Upper lobe of left lung (tissue), 6 donors: ENCODE results near the gene SMAP1. TPM values are rescaled to one million over a fixed set of nuclear protein-coding genes. Genes with fewer than 3 reads are reported as not detected.
A peak's percentile ranks its signal among the peaks of the same experiment; 100 is the strongest.

Experiments
- ATAC-seq, 2 donors: fragments of 200-7000 bp; cut with Tn5 transposase; one replicate each; pipeline ENCODE4 v1.9.1; 2022; ENCODE audit warnings: mild to moderate bottlenecking in 2 of 2, moderate library complexity in 2 of 2; ENCODE audit not compliant: low FRiP score in 2 of 2
- DNase-seq, 2 donors: peaks; one replicate each; pipeline ENCODE4 v3.0.0-alpha.2; 2019 to 2020
- H3K27ac ChIP-seq, 4 donors: fragments of 200-600 bp; sonication (generic); one replicate each; pipeline ENCODE4 v1.5.1; 2016 to 2019
- H3K27me3 ChIP-seq, 4 donors: fragments of 200-600 bp; sonication (generic); one replicate each; pipeline ENCODE4 v1.5.1; 2017 to 2019
- H3K36me3 ChIP-seq, 4 donors: fragments of 200-600 bp; sonication (generic); one replicate each; pipeline ENCODE4 v1.5.1; 2016 to 2019
- H3K4me1 ChIP-seq, 4 donors: fragments of 200-600 bp; sonication (generic); one replicate each; pipeline ENCODE4 v1.5.1; 2018 to 2019
- H3K4me3 ChIP-seq, 4 donors: fragments of 200-600 bp; sonication (generic); one replicate each; pipeline ENCODE4 v1.5.1; 2017 to 2019; ENCODE audit warnings: mild to moderate bottlenecking in 2 of 4, moderate library complexity in 1 of 4
- H3K9me3 ChIP-seq, 4 donors: fragments of 200-600 bp; sonication (generic); one replicate each; pipeline ENCODE4 v1.5.1; 2018 to 2019
- CTCF ChIP-seq, 6 experiments: fragments of 450-650 bp in 4 of 6; fragments of 200-600 bp in 2 of 6; sonication (generic) in 2 of 6; IDR thresholded peaks; one replicate each; pipeline ENCODE4 v1.5.1; 2016 to 2019; ENCODE audit warnings: antibody characterized with exemption in 6 of 6
- EP300 ChIP-seq, 4 donors: sonication (generic); formaldehyde crosslinking; IDR thresholded peaks; one replicate each; pipeline ENCODE4 v1.5.1; 2017; ENCODE audit warnings: antibody characterized with exemption in 4 of 4, control low read depth in 2 of 4
- POLR2A ChIP-seq, 4 donors: fragments of 450-650 bp; IDR thresholded peaks; one replicate each; pipeline ENCODE4 v1.5.1; 2016 to 2017; ENCODE audit warnings: antibody characterized with exemption in 4 of 4, mild to moderate bottlenecking in 2 of 4
- POLR2AphosphoS5 ChIP-seq, 2 donors: sonication (generic); formaldehyde crosslinking; IDR thresholded peaks; one replicate each; pipeline ENCODE4 v1.5.1; 2017; ENCODE audit warnings: antibody characterized with exemption in 2 of 2
- WGBS, 2 donors: methylation state at CpG; one replicate each; pipeline ENCODE4 v1.1.5; 2017 to 2018; 5-methylcytosine and 5-hydroxymethylcytosine counted together
- total RNA-seq, 6 donors: library from RNA; depleted of rRNA in 4 of 6; stranded (reverse); fragments of >200 nt in 4 of 6; gene quantifications; one replicate each; pipeline versions ENCODE4 v1.1.0 to v1.2.1, GENCODE V29; 2016 to 2021
- donor health status: DM: no; HTN: no; CAD: no; lungs with moderate emphysema.
- donor health status: DM: no; HTN: yes; CAD: no; lungs with severe emphysema.

The SMAP1 gene
- total RNA-seq, result 10 to 100 TPM; 16.3 to 34.4 (median 21.7) TPM

- Histone ChIP-seq H3K27me3 (no peaks in the 10 kb centered on the region), H3K36me3 (no peaks in the 10 kb centered on the region), H3K27ac (peak within 1 kb of the TSS; percentile 92 to 96 (median 94)), H3K4me1 (peaks cover 12 to 28% (median 23%) of the 10 kb centered on the region in 4 donors), H3K9me3 (no peaks in the 10 kb centered on the region), H3K4me3 (peak within 1 kb of the TSS; percentile 76 to 95 (median 84))
- ATAC-seq (peak; percentile 99), DNase-seq (peak; percentile 95 to 99)
- peak in 3 of 4 donors; percentile 60 to 92 (median 84) for TF ChIP-seq POLR2A (IDR thresholded peaks at IDR 0.05)
- TF ChIP-seq POLR2AphosphoS5 (IDR thresholded peaks at IDR 0.05), result peak; percentile 77 to 94
- peak in 3 of 6 experiments; percentile 6 to 41 (median 13) for TF ChIP-seq CTCF (IDR thresholded peaks at IDR 0.05)
- peak in 1 of 4 donors; percentile 67 for TF ChIP-seq EP300 (IDR thresholded peaks at IDR 0.05)
- 0 to 2% methylated on average over 6 to 26 of the region's 90 CpGs for WGBS, 2 donors
Measured at GRCh38 chr6:70667711-70668498, at the start of gene SMAP1. Gene SMAP1 (plus strand): TSS chr6:70667883. CDS start chr6:70668024, 141 bp downstream.

GRCh38 chr6:70620746-70621145 lies 46.9 kb upstream of the SMAP1 start:
- Histone ChIP-seq H3K36me3 (no peaks in the 10 kb centered on the region), H3K9me3 (no peaks in the 10 kb centered on the region), H3K4me1 (no peaks in the 10 kb centered on the region), H3K27ac (no peak overlapping the region), H3K4me3 (no peak overlapping the region), H3K27me3 (no peaks in the 10 kb centered on the region)
- WGBS, 2 donors, result 96 to 100% methylated on average over 1 of the region's 1 CpG
- ATAC-seq, result no peak
- TF ChIP-seq CTCF (IDR thresholded peaks at IDR 0.05) (no peak), EP300 (IDR thresholded peaks at IDR 0.05) (no peak), POLR2A (IDR thresholded peaks at IDR 0.05) (no peak), POLR2AphosphoS5 (IDR thresholded peaks at IDR 0.05) (no peak)
- DNase-seq, result no peak

DNA sequence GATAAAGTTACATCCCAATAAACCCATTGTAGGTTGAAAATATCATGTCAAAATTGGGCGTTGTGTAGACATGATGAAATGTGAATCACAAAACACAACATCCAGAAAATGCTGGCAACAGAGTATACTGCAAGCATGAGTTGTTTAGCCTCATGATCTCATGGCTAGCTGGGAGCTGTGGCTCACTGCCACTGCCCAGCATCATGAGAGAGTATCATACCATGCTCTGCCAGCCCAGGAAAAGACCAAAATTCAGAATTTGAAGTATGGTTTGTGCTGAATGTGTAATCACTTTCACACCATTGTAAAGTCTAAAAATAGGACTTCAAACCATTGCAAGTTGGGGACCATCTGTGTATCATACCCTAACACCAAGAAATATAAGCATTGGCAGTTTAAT lies 45.2 kb upstream of the SMAP1 start:
- no peak overlapping the region for H3K27ac ChIP-seq
- WGBS, 2 donors, result 81 to 88% methylated on average over 1 of the region's 1 CpG
- ATAC-seq (no peak), DNase-seq (no peak)
- H3K36me3 ChIP-seq, result no peaks in the 10 kb centered on the region
- no peaks in the 10 kb centered on the region for H3K27me3 ChIP-seq
- H3K4me3 ChIP-seq, result no peak overlapping the region
- H3K9me3 ChIP-seq, result no peaks in the 10 kb centered on the region
- TF ChIP-seq CTCF (IDR thresholded peaks at IDR 0.05) (no peak), POLR2A (IDR thresholded peaks at IDR 0.05) (no peak), EP300 (IDR thresholded peaks at IDR 0.05) (no peak)
- H3K4me1 ChIP-seq, result no peaks in the 10 kb centered on the region

- no peaks in the 10 kb centered on the region for H3K9me3 ChIP-seq
- H3K27ac ChIP-seq, result no peak overlapping the region
- TF ChIP-seq CTCF (IDR thresholded peaks at IDR 0.05) (no peak), POLR2AphosphoS5 (IDR thresholded peaks at IDR 0.05) (no peak), EP300 (IDR thresholded peaks at IDR 0.05) (no peak), POLR2A (IDR thresholded peaks at IDR 0.05) (no peak)
- H3K4me3 ChIP-seq, result no peak overlapping the region
- DNase-seq (no peak), ATAC-seq (no peak)
- H3K27me3 ChIP-seq, result no peaks in the 10 kb centered on the region
- no peaks in the 10 kb centered on the region for H3K4me1 ChIP-seq
- no peaks in the 10 kb centered on the region for H3K36me3 ChIP-seq
Measured at GRCh38 chr6:70625436-70625835, 42.2 kb upstream of the SMAP1 start.
